ENCODE data around the gene ANO10. TPM values are rescaled to one million over a fixed set of nuclear protein-coding genes. Genes with fewer than 3 reads are reported as not detected.
A peak's percentile ranks its signal among the peaks of the same experiment; 100 is the strongest.

The ANO10 gene
- polyA plus RNA-seq, 5 donors: 32.5 to 39.3 (median 34.1) TPM

- DNase-seq: no peak
Measured at GRCh38 chr3:43425829-43426228, 196.0 kb downstream of the ANO10 start.

GRCh38 chr3:43423639-43424038 is 198.2 kb downstream of the ANO10 start:
- DNase-seq: no peak

- no peak for DNase-seq
Measured at GRCh38 chr3:43423142-43423541, 198.7 kb downstream of the ANO10 start.

GRCh38 chr3:43418601-43419272 is 203.1 kb downstream of the ANO10 start:
- peak in 1 of 2 donors; percentile 36 for DNase-seq

- no peak for DNase-seq
Measured at GRCh38 chr3:43417133-43417532, 204.7 kb downstream of the ANO10 start.

GRCh38 chr3:43415088-43415487 is 206.7 kb downstream of the ANO10 start:
- no peak for DNase-seq

- no peak for DNase-seq
Measured at GRCh38 chr3:43413676-43414368, 208.0 kb downstream of the ANO10 start.

GRCh38 chr3:43411429-43411828 is 210.4 kb downstream of the ANO10 start:
- DNase-seq: no peak

- no peak for DNase-seq
Measured at GRCh38 chr3:43410592-43410991, 211.2 kb downstream of the ANO10 start.

GRCh38 chr3:43409506-43409905 is 212.3 kb downstream of the ANO10 start:
- DNase-seq: no peak

- no peak for DNase-seq
Measured at GRCh38 chr3:43406643-43407023, 215.2 kb downstream of the ANO10 start.

- no peak for DNase-seq
Measured at GRCh38 chr3:43405888-43406642, 215.7 kb downstream of the ANO10 start.

GRCh38 chr3:43400781-43401730 is 220.8 kb downstream of the ANO10 start:
- no peak for DNase-seq

- DNase-seq: no peak
Measured at GRCh38 chr3:43400167-43400566, 221.6 kb downstream of the ANO10 start.

GRCh38 chr3:43399034-43399433 is 222.8 kb downstream of the ANO10 start:
- no peak for DNase-seq

GRCh38 chr3:43394041-43394554 is 227.7 kb downstream of the ANO10 start:
- no peak for DNase-seq

GRCh38 chr3:43391621-43392020 is 230.2 kb downstream of the ANO10 start:
- no peak for DNase-seq

- no peak for DNase-seq
Measured at GRCh38 chr3:43390255-43390588, 231.6 kb downstream of the ANO10 start.

- DNase-seq: no peak
Measured at GRCh38 chr3:43389388-43390254, 232.2 kb downstream of the ANO10 start.

GRCh38 chr3:43388915-43389314 is 232.9 kb downstream of the ANO10 start:
- no peak for DNase-seq

- no peak for DNase-seq
Measured at GRCh38 chr3:43388175-43388574, 233.6 kb downstream of the ANO10 start.

All from right lung (tissue), 5 donors.